A673 (cell line): Measurements from ENCODE around the gene WDR20.

ENCODE experiments used
- EZH2 ChIP-seq: fragments of 200-600 bp; sonication (generic); IDR thresholded peaks from 2 replicates; pipeline ENCODE4 v1.6.1; 2017; ENCODE audit warnings: borderline replicate concordance, low read depth, mild to moderate bottlenecking, mixed read lengths, antibody characterized with exemption, low read length; ENCODE audit not compliant: poor library complexity, severe bottlenecking
- TF ChIP-seq, protein P1 (sequence below): fragments of 300-800, 200-600 bp; sonication (generic); conservative IDR thresholded peaks from 2 replicates; pipeline ENCODE4 v1.5.1; 2017; ENCODE audit warnings: low read depth, mild to moderate bottlenecking, antibody characterized with exemption, low read length, moderate library complexity, mixed read lengths

GRCh38 chr14:102182936-102183619 is 43.4 kb downstream of the WDR20 start:
- TF ChIP-seq, protein P1, sequence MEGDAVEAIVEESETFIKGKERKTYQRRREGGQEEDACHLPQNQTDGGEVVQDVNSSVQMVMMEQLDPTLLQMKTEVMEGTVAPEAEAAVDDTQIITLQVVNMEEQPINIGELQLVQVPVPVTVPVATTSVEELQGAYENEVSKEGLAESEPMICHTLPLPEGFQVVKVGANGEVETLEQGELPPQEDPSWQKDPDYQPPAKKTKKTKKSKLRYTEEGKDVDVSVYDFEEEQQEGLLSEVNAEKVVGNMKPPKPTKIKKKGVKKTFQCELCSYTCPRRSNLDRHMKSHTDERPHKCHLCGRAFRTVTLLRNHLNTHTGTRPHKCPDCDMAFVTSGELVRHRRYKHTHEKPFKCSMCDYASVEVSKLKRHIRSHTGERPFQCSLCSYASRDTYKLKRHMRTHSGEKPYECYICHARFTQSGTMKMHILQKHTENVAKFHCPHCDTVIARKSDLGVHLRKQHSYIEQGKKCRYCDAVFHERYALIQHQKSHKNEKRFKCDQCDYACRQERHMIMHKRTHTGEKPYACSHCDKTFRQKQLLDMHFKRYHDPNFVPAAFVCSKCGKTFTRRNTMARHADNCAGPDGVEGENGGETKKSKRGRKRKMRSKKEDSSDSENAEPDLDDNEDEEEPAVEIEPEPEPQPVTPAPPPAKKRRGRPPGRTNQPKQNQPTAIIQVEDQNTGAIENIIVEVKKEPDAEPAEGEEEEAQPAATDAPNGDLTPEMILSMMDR: no peak
- no peak for TF ChIP-seq EZH2
